Keratinocyte (primary cell): ENCODE data around the gene TLR9.

Source experiments
- EZH2 ChIP-seq: IDR thresholded peaks from one replicate; pipeline ENCODE4 v1.6.1; 2012; ENCODE audit warnings: inconsistent platforms, mild to moderate bottlenecking, low read length, moderate library complexity
- TF ChIP-seq, protein P1 (sequence below), 3 experiments: IDR thresholded peaks in 1 of 3; conservative IDR thresholded peaks in 1 of 3; optimal IDR thresholded peaks in 1 of 3; 2 replicates in 2 of 3; 3 replicates in 1 of 3; pipeline versions ENCODE3 to v1.5.1; 2011; ENCODE audit warnings: low read length in 3 of 3, mild to moderate bottlenecking in 3 of 3, moderate library complexity in 2 of 3, control low read depth in 1 of 3, inconsistent platforms in 1 of 3; ENCODE audit not compliant: insufficient read depth in 2 of 3; ENCODE audit errors: extremely low read depth in 1 of 3

DNA sequence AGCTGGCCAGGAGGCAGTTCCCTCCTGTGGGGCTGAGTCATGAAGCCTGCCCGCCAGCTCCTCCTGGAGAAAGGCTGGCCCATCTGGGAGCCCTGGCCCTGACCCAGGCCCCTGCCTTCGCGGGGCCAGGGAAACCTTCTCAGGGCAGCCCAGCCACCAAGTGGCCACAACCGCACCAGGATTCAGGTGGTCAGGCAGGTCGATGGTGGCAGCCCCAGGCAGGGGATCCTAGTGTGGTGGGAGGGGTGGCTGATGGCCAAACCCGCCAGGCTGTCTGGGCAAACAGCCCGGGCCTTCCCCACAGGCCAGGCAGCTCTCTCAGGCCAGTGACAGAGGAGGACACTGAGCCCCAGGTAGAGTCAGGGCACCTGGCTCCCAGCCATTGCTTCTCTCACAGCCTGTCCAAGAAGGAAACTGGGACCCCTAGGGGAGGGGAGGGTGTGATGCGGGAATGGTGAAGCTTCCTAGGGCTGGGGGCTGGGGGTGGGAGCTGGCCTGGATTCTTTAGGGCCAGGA is 12.3 kb upstream of the TLR9 start:
- TF ChIP-seq, protein P1, sequence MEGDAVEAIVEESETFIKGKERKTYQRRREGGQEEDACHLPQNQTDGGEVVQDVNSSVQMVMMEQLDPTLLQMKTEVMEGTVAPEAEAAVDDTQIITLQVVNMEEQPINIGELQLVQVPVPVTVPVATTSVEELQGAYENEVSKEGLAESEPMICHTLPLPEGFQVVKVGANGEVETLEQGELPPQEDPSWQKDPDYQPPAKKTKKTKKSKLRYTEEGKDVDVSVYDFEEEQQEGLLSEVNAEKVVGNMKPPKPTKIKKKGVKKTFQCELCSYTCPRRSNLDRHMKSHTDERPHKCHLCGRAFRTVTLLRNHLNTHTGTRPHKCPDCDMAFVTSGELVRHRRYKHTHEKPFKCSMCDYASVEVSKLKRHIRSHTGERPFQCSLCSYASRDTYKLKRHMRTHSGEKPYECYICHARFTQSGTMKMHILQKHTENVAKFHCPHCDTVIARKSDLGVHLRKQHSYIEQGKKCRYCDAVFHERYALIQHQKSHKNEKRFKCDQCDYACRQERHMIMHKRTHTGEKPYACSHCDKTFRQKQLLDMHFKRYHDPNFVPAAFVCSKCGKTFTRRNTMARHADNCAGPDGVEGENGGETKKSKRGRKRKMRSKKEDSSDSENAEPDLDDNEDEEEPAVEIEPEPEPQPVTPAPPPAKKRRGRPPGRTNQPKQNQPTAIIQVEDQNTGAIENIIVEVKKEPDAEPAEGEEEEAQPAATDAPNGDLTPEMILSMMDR (optimal IDR thresholded peaks at IDR 0.05 in 1 of 3, IDR thresholded peaks at IDR 0.05 in 1 of 3, conservative IDR thresholded peaks at IDR 0.05 in 1 of 3; ENCODE audit: extremely low read depth in 1 of 3, insufficient read depth in 2 of 3, low read length in 3 of 3): no peak
- no peak for TF ChIP-seq EZH2
